SK-N-SH (cell line): ENCODE results near the gene C1QL1. TPM values are rescaled to one million over a fixed set of nuclear protein-coding genes. Genes with fewer than 3 reads are reported as not detected.

ENCODE experiments used
- CTCF ChIA-PET: fragments of 300-600, 350-600 bp; formaldehyde crosslinking; extraction: SDS; loops from one replicate; lab custom pipeline; 2021; lab: Yijun Ruan, JAX
- POLR2A ChIA-PET: fragments of 350-600 bp; sonication (Branson Sonifier 250); formaldehyde crosslinking; extraction: SDS; loops from one replicate; lab custom pipeline; 2020; ENCODE audit warnings: antibody characterized with exemption, inconsistent platforms; lab: Yijun Ruan, JAX
- DNase-seq: peaks from one replicate; pipeline ENCODE4 v3.0.0; 2012
- H2AFZ ChIP-seq: fragments of 200-600 bp; sonication (generic); 2 replicates; pipeline ENCODE4 v1.8.1; 2016; ENCODE audit warnings: antibody characterized with exemption, mild to moderate bottlenecking, low read depth
- H3F3A ChIP-seq: fragments of 200-600 bp; sonication (generic); replicated peaks from 2 replicates; pipeline ENCODE3; 2016; ENCODE audit warnings: antibody characterized with exemption, mild to moderate bottlenecking; ENCODE audit not compliant: insufficient read depth
- H3K27ac ChIP-seq, 2 experiments: fragments of 200-500 bp in 1 of 2; fragments of 200-600 bp in 1 of 2; sonication (Bioruptor generic) in 1 of 2; sonication (generic), shearing (Covaris generic) in 1 of 2; 2 replicates each; pipeline versions ENCODE4 v1.5.1 to v1.6.1; 2014 to 2016; ENCODE audit warnings: low read depth in 2 of 2, inconsistent platforms in 1 of 2, low read length in 1 of 2, mild to moderate bottlenecking in 1 of 2, mixed read lengths in 1 of 2
- H3K27me3 ChIP-seq: fragments of 200-600 bp; sonication (generic), shearing (Covaris generic); 2 replicates; pipeline ENCODE4 v1.6.1; 2016; ENCODE audit warnings: mixed run types; ENCODE audit not compliant: insufficient read depth
- H3K36me3 ChIP-seq, 2 experiments: fragments of 200-500 bp in 1 of 2; fragments of 200-600 bp in 1 of 2; sonication (Bioruptor generic) in 1 of 2; sonication (generic) in 1 of 2; replicated peaks in 1 of 2; 2 replicates each; pipeline versions ENCODE3 to v1.5.1; 2014 to 2016; ENCODE audit warnings: low read length in 1 of 2, mild to moderate bottlenecking in 1 of 2; ENCODE audit not compliant: insufficient read depth in 2 of 2, control insufficient read depth in 1 of 2
- H3K4me1 ChIP-seq, 2 experiments: fragments of 200-500 bp in 1 of 2; fragments of 200-600 bp in 1 of 2; sonication (Bioruptor generic) in 1 of 2; sonication (generic), shearing (Covaris generic) in 1 of 2; 2 replicates each; pipeline versions ENCODE4 v1.5.1 to v1.6.1; 2014 to 2016; ENCODE audit warnings: low read depth in 1 of 2, low read length in 1 of 2, mixed run types in 1 of 2; ENCODE audit not compliant: insufficient read depth in 2 of 2, control insufficient read depth in 1 of 2
- H3K4me2 ChIP-seq: fragments of 200-600 bp; sonication (generic), shearing (Covaris generic); 2 replicates; pipeline ENCODE4 v1.6.1; 2017; ENCODE audit warnings: mixed run types
- H3K4me3 ChIP-seq, 2 experiments: fragments of 200-500 bp in 1 of 2; fragments of 200-600 bp in 1 of 2; sonication (Bioruptor generic) in 1 of 2; sonication (generic), shearing (Covaris generic) in 1 of 2; 2 replicates each; pipeline versions ENCODE4 v1.5.1 to v1.8.1; 2014 to 2016; ENCODE audit warnings: low read depth in 2 of 2, inconsistent platforms in 1 of 2, low read length in 1 of 2, mild to moderate bottlenecking in 1 of 2, mixed read lengths in 1 of 2, moderate library complexity in 1 of 2
- H3K79me2 ChIP-seq: fragments of 200-600 bp; sonication (generic); 2 replicates; pipeline ENCODE4 v1.8.1; 2017; ENCODE audit warnings: mild to moderate bottlenecking; ENCODE audit not compliant: insufficient read depth
- H3K9ac ChIP-seq: fragments of 200-600 bp; sonication (generic); 2 replicates; pipeline ENCODE4 v1.6.1; 2017; ENCODE audit warnings: mixed run types
- H3K9me2 ChIP-seq: fragments of 200-600 bp; sonication (generic); 2 replicates; pipeline ENCODE4 v1.6.1; 2017; ENCODE audit warnings: mixed run types
- H3K9me3 ChIP-seq: fragments of 200-600 bp; sonication (generic); 2 replicates; pipeline ENCODE4 v1.6.1; 2017; ENCODE audit warnings: mixed run types, mild to moderate bottlenecking, moderate library complexity
- H4K20me1 ChIP-seq: fragments of 200-600 bp; sonication (generic); 2 replicates; pipeline ENCODE4 v1.6.1; 2017; ENCODE audit warnings: mild to moderate bottlenecking, mixed run types; ENCODE audit not compliant: insufficient read depth
- EP300 ChIP-seq, 2 experiments: IDR thresholded peaks; 2 replicates each; pipeline versions ENCODE4 v1.4.0 to v1.6.1; 2012; ENCODE audit warnings: borderline replicate concordance in 1 of 2, low read depth in 1 of 2, low read length in 1 of 2
- EZH2phosphoT487 ChIP-seq: fragments of 200-600 bp; sonication (generic); IDR thresholded peaks from 2 replicates; pipeline ENCODE4 v1.6.1; 2017; ENCODE audit warnings: low read depth, mixed run types, mild to moderate bottlenecking, antibody characterized with exemption, moderate library complexity, borderline replicate concordance
- FOXJ3 ChIP-seq: sonication (generic); formaldehyde crosslinking; IDR thresholded peaks from 2 replicates; pipeline ENCODE4 v1.5.1; 2020; ENCODE audit warnings: mild to moderate bottlenecking, missing genetic modification reagents
- FOXM1 ChIP-seq: IDR thresholded peaks from 2 replicates; pipeline ENCODE4 v1.4.0; 2012; ENCODE audit warnings: low read depth, mild to moderate bottlenecking
- GATA2 ChIP-seq: sonication (generic); formaldehyde crosslinking; IDR thresholded peaks from 2 replicates; pipeline ENCODE4 v1.5.0; 2020; ENCODE audit warnings: mild to moderate bottlenecking, missing genetic modification reagents
- JUND ChIP-seq: IDR thresholded peaks from 2 replicates; pipeline ENCODE4 v1.4.0; 2012
- MAX ChIP-seq: IDR thresholded peaks from 2 replicates; pipeline ENCODE4 v1.4.0; 2012; ENCODE audit warnings: low read depth
- MXI1 ChIP-seq: IDR thresholded peaks from 2 replicates; pipeline ENCODE4 v1.6.1; 2012; ENCODE audit warnings: mild to moderate bottlenecking, low read depth, low read length, improper control_type of control experiment
- NRF1 ChIP-seq: IDR thresholded peaks from 2 replicates; pipeline ENCODE4 v1.6.1; 2012; ENCODE audit warnings: low read depth, mild to moderate bottlenecking, low read length
- PBX3 ChIP-seq: IDR thresholded peaks from 2 replicates; pipeline ENCODE4; 2012
- RAD21 ChIP-seq: IDR thresholded peaks from 2 replicates; pipeline ENCODE4 v1.6.1; 2012; ENCODE audit warnings: mild to moderate bottlenecking, low read length
- REST ChIP-seq: IDR thresholded peaks from 2 replicates; pipeline ENCODE4 v1.6.1; 2012; ENCODE audit warnings: mild to moderate bottlenecking, low read depth, low read length, moderate library complexity
- RFX5 ChIP-seq: IDR thresholded peaks from 2 replicates; pipeline ENCODE4 v1.6.1; 2012; ENCODE audit warnings: mild to moderate bottlenecking, improper control_type of control experiment, low read length
- RXRA ChIP-seq: IDR thresholded peaks from 2 replicates; pipeline ENCODE4 v1.4.0; 2012; ENCODE audit warnings: low read depth, mild to moderate bottlenecking, borderline replicate concordance
- SIN3A ChIP-seq: IDR thresholded peaks from 2 replicates; pipeline ENCODE4 v1.6.1; 2012; ENCODE audit warnings: low read depth, mild to moderate bottlenecking, low read length, moderate library complexity, borderline replicate concordance
- SMC3 ChIP-seq: IDR thresholded peaks from 2 replicates; pipeline ENCODE4 v1.6.1; 2012; ENCODE audit warnings: low read depth, low read length, improper control_type of control experiment
- TEAD4 ChIP-seq: IDR thresholded peaks from 2 replicates; pipeline ENCODE4 v1.4.0; 2012; ENCODE audit warnings: mild to moderate bottlenecking, borderline replicate concordance; ENCODE audit not compliant: insufficient read depth
- USF1 ChIP-seq: IDR thresholded peaks from 2 replicates; pipeline ENCODE4 v1.4.0; 2012; ENCODE audit warnings: low read depth, borderline replicate concordance
- USF2 ChIP-seq: fragments of 150-350 bp; IDR thresholded peaks from 2 replicates; pipeline ENCODE4 v1.6.1; 2017; ENCODE audit warnings: antibody characterized with exemption, low read length, low read depth, borderline replicate concordance
- ZBTB33 ChIP-seq: IDR thresholded peaks from 2 replicates; pipeline ENCODE4 v1.4.0; 2012; ENCODE audit warnings: low read depth, borderline replicate concordance
- WGBS: methylation state at CpG from one replicate; pipeline ENCODE4 v1.1.6; 2017; ENCODE audit warnings: low lambda C conversion rate; 5-methylcytosine and 5-hydroxymethylcytosine counted together
- polyA plus RNA-seq, 3 experiments: library from polyadenylated mRNA; depleted of rRNA; stranded (reverse); fragments of >200 nt; gene quantifications; 2 replicates each; pipeline ENCODE4 v1.2.3, GENCODE V29; 2012

C1QL1 gene
- polyA plus RNA-seq, 1 of the 3 experiments (the other 2 are of a cell fraction): 11.9 TPM

- Histone ChIP-seq H3K9me3 (no peaks in the 10 kb centered on the region), H3K9ac (no peak overlapping the region), H3K27ac (no peak overlapping the region), H3K4me3 (no peak overlapping the region; a peak in 1 of 4 replicates), H3F3A (peaks cover 10% of the 10 kb centered on the region), H3K4me2 (0 out of 2 replicates have a peak overlapping the region, but pooled peaks have one; percentile 79), H3K27me3 (peaks cover 8% of the 10 kb centered on the region; the same call in 1 of the 2 replicates), H4K20me1 (no peaks in the 10 kb centered on the region), H3K79me2 (no peaks in the 10 kb centered on the region), H3K36me3 (no peaks in the 10 kb centered on the region), H3K4me1 (peaks cover 0 to 25% of the 10 kb centered on the region in 2 experiments; a peak in 1 of 4 replicates), H2AFZ (no peak overlapping the region), H3K9me2 (no peaks in the 10 kb centered on the region)
- ChIA-PET CTCF (interaction anchor here (1.1 to 3.2 kb wide), 9 partner anchors 9 to 130 kb away, joined by 4 to 33 read pairs (median 7); no protein-coding TSS in a partner anchor), POLR2A (interaction anchor here (1.1 to 1.4 kb wide), 3 partner anchors 12 to 62 kb away, joined by 3 to 4 read pairs (median 4); no protein-coding TSS in a partner anchor)
- WGBS: 93% methylated on average over 19 of the region's 19 CpGs
- TF ChIP-seq EZH2phosphoT487 (no peak), JUND (no peak), MXI1 (no peak), ZBTB33 (no peak), FOXJ3 (CRISPR knock-in tag) (no peak), RAD21 (no peak), EP300 (IDR thresholded peaks at IDR 0.05; ENCODE audit: borderline replicate concordance in 1 of 2, low read depth in 1 of 2, low read length in 1 of 2) (no peak), SIN3A (no peak), FOXM1 (no peak), RXRA (no peak), REST (no peak), NRF1 (no peak), SMC3 (no peak), RFX5 (no peak), PBX3 (no peak), TEAD4 (no peak), GATA2 (CRISPR knock-in tag) (no peak), MAX (no peak), USF1 (no peak), USF2 (no peak)
- DNase-seq: peak; percentile 19
These were observed 1.2 kb upstream of the C1QL1 start for GRCh38 chr17:44969144-44969780.
